HG03064 (cell line): ENCODE measurements around the gene LIN28A.

Source experiments
- ATAC-seq: cut with Tn5 transposase; IDR thresholded peaks from one replicate; pipeline ENCODE4 v1.9.1; 2021; ENCODE audit warnings: low read depth; ENCODE audit not compliant: unreplicated experiment

Gene LIN28A

GRCh38 chr1:26431979-26432695 is 21.5 kb downstream of the LIN28A start, which contains the start of gene DHDDS:
Gene DHDDS, plus strand, starts transcription at chr1:26432321. Its CDS starts 625 bp downstream, at chr1:26432946.
- peak; percentile 94 for ATAC-seq

- no peak for ATAC-seq
Measured at GRCh38 chr1:26432793-26433192, 22.2 kb downstream of the LIN28A start.

- ATAC-seq = no peak
Measured at GRCh38 chr1:26434161-26434752, 23.6 kb downstream of the LIN28A start.

- ATAC-seq = no peak
Measured at GRCh38 chr1:26438041-26438440, 27.4 kb downstream of the LIN28A start.

- ATAC-seq = no peak
Measured at GRCh38 chr1:26440259-26440658, 29.6 kb downstream of the LIN28A start.

GRCh38 chr1:26449868-26450267 is 39.3 kb downstream of the LIN28A start:
- ATAC-seq = no peak

- ATAC-seq = no peak
Measured at GRCh38 chr1:26450908-26451307, 40.3 kb downstream of the LIN28A start.

- no peak for ATAC-seq
Measured at GRCh38 chr1:26452459-26453183, 42.0 kb downstream of the LIN28A start.

GRCh38 chr1:26459148-26459547 is 48.5 kb downstream of the LIN28A start:
- ATAC-seq = no peak

GRCh38 chr1:26459573-26460031 is 49.0 kb downstream of the LIN28A start:
- ATAC-seq = no peak

- ATAC-seq = no peak
Measured at GRCh38 chr1:26468911-26469310, 58.3 kb downstream of the LIN28A start.

GRCh38 chr1:26469558-26469957 is 58.9 kb downstream of the LIN28A start:
- no peak for ATAC-seq

GRCh38 chr1:26470878-26471497 is 60.4 kb downstream of the LIN28A start:
- no peak for ATAC-seq

GRCh38 chr1:26471498-26472319 is 61.1 kb downstream of the LIN28A start:
- peak; percentile 6 for ATAC-seq

GRCh38 chr1:26472320-26472900 is 61.8 kb downstream of the LIN28A start, which contains the start of gene HMGN2:
Gene HMGN2, plus strand, starts transcription at chr1:26472440. Its CDS starts 173 bp downstream, at chr1:26472613.
- ATAC-seq = peak; percentile 41

GRCh38 chr1:26472901-26473845 is 62.6 kb downstream of the LIN28A start:
- peak; percentile 72 for ATAC-seq

GRCh38 chr1:26474818-26475217 is 64.2 kb downstream of the LIN28A start:
- no peak for ATAC-seq

GRCh38 chr1:26475989-26476388 is 65.4 kb downstream of the LIN28A start:
- ATAC-seq = no peak

- no peak for ATAC-seq
Measured at GRCh38 chr1:26476958-26477357, 66.3 kb downstream of the LIN28A start.
